Measurements from ENCODE around the gene UBE2F. TPM values are rescaled to one million over a fixed set of nuclear protein-coding genes. Genes with fewer than 3 reads are reported as not detected.
A peak's percentile ranks its signal among the peaks of the same experiment; 100 is the strongest.

Gene UBE2F
- polyA plus RNA-seq, 3 donors: 40.1 to 44.0 (median 41.0) TPM

GRCh38 chr2:238003234-238004031 is 36.6 kb downstream of the UBE2F start:
- no peak for DNase-seq (ENCODE audit: extremely low read depth in 1 of 11, low read depth in 9 of 11, low spot score in 4 of 11)

GRCh38 chr2:238004077-238004830 is 37.4 kb downstream of the UBE2F start:
- no peak for DNase-seq (ENCODE audit: extremely low read depth in 1 of 11, low read depth in 9 of 11, low spot score in 4 of 11)

DNA sequence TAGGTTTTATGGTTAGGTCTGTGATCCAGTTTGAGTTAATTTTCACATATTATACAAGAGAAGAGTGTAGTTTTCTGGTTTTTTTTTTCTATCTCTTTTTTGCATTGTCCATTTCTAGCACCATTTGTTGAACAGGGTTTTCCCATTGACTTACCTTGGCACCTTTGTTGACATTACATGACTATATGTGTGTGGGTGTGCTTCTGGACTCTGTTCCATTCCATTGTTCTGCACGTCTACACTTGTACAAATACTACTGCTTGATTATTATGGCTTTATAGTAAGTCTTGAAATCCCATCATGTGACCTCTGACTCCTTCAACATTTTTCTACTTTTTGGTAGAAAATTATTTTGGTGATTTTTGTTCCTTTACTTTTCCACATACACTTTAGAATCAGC is 38.7 kb downstream of the UBE2F start:
- DNase-seq (ENCODE audit: extremely low read depth in 1 of 11, low read depth in 9 of 11, low spot score in 4 of 11): no peak

DNA sequence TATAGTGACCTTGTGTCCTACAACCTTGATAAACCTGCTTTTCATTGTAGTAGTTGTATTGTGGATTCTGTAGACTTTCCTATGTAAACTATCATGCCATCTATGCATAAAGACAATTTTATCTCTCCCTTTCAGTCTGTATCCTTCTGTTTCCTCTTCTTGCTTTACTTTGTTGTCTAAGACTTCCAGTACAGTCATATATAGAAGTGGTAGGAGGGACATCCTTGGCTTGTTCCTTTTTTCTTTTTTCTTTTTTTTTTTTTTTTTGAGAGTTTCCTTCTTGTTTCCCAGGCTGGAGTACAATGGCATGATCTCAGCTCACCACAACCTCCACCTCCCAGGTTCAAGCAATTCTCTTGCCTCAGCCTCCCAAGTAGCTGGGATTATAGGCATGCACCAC is 39.7 kb downstream of the UBE2F start:
- no peak for DNase-seq (ENCODE audit: extremely low read depth in 1 of 11, low read depth in 9 of 11, low spot score in 4 of 11)

DNA sequence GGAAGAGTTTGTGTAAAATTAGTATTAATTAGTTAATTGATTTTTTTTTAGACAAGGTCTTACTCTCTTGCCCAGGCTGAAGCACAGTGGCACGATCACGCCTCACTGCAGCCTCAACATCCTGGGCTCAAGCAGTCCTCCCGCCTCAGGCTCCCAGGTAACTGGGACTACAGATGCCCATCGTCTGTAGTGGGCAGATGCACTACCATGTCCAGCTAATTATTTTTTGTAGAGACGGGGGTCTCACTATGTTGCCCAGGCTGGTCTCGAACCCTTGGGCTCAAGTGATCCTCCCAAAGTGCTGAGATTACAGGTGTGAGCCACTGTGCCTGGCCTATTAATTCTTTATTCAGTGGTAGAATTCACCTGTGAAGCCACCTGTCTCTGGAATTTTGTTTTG is 41.1 kb downstream of the UBE2F start:
- DNase-seq (ENCODE audit: extremely low read depth in 1 of 11, low read depth in 9 of 11, low spot score in 4 of 11): no peak

GRCh38 chr2:238009563-238009962 is 42.7 kb downstream of the UBE2F start:
- DNase-seq (ENCODE audit: extremely low read depth in 1 of 11, low read depth in 9 of 11, low spot score in 4 of 11): no peak

DNA sequence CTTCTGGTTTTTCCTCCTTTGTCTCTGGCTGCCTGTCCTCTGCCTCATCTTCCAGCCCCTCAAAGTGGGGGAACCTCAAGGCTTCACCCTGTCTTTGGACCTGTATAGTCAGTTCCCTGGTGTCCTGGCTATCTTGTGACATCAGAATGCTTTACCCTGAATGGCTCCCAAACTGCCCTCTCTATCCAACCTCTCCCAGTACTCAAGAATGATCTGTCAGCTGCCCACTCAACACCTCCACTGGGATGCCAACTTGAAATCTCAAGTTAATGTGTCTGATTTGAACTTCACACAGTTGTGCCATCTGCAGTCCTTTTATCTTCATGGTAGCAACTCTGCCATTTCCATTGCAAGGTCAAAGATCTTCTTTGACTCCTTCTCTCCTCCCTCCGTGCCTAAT is 43.8 kb downstream of the UBE2F start:
- DNase-seq (ENCODE audit: extremely low read depth in 1 of 11, low read depth in 9 of 11, low spot score in 4 of 11): no peak

DNA sequence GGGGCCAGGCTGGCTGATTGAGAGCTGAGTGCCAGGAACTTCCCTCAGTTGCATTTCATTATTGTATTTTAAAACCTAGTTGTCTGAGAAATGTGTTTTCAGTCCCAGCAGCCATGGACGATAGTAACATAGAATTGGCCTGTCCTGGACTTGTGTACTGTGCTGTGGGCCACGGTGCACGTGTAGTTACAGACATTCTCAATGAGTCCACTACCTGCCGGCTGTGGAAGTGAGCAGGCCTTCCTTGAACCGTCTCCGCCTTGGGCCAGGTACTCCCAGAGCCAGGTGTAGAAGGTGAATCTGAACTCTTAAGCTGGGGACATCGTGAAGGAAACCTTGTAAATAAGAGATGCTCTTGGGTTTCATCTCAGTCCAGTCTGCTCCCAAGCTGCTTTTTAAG is 47.0 kb downstream of the UBE2F start:
- DNase-seq (ENCODE audit: extremely low read depth in 1 of 11, low read depth in 9 of 11, low spot score in 4 of 11): no peak

DNA sequence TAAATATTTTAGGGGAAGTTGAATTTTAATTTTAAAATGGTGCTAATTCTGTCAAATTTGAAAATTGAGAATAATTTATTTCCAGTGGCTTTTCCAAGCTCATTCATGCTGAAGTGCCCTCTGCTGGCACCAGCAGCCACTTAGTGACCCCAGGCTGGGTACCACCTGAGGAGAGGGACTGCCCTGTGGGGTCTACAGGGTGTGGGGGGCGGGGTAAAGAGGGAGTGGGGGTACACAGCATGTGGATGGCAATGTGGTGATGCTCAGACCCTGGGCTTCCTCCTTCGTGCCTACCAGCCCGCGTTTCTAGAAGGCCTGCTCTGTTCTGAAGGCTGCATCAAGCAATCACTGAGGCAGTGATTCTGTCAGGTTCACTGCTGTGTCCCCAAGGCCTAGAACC is 48.9 kb downstream of the UBE2F start:
- DNase-seq (ENCODE audit: extremely low read depth in 1 of 11, low read depth in 9 of 11, low spot score in 4 of 11): no peak

DNA sequence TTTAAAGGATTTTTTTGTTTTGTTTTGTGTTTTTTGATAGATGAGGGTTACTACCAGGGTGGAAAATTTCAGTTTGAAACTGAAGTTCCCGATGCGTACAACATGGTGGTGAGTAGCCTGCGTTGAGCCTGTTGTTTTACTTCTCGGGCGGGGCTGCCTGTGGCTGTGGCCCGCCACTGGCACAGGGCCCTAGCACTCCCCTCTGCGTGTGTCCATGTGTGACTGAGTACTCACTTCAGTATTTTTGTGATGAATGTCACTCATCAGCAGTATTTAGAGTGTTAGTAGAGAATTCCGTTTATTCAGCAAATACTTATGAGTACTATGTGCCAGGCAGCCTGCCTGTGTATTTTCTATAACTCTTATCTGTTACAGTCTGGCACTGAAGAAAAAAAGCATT is 49.7 kb downstream of the UBE2F start:
- no peak for DNase-seq (ENCODE audit: extremely low read depth in 1 of 11, low read depth in 9 of 11, low spot score in 4 of 11)

- no peak for DNase-seq (ENCODE audit: extremely low read depth in 1 of 11, low read depth in 9 of 11, low spot score in 4 of 11)
Measured at GRCh38 chr2:238019962-238020361, 53.1 kb downstream of the UBE2F start.

- no peak for DNase-seq (ENCODE audit: extremely low read depth in 1 of 11, low read depth in 9 of 11, low spot score in 4 of 11)
Measured at GRCh38 chr2:238020816-238021215, 54.0 kb downstream of the UBE2F start.

DNA sequence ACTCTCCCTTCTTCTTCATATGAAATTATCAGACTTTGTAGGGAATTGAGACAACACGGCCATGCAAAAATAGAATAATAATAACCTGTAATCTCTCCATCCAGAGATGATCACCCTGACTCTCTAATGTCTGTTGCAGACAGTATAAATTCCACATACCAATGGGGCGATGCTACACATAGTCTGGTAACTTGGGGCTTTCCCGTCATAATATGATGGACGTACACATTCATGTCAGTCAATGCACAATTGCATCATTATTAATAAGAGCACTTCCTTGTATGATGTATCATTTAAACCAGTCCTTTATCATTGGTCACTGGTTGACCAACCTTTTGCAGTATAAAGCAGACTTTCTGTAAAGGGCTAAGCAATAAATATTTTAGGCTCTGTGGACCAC is 54.5 kb downstream of the UBE2F start:
- no peak for DNase-seq (ENCODE audit: extremely low read depth in 1 of 11, low read depth in 9 of 11, low spot score in 4 of 11)

DNA sequence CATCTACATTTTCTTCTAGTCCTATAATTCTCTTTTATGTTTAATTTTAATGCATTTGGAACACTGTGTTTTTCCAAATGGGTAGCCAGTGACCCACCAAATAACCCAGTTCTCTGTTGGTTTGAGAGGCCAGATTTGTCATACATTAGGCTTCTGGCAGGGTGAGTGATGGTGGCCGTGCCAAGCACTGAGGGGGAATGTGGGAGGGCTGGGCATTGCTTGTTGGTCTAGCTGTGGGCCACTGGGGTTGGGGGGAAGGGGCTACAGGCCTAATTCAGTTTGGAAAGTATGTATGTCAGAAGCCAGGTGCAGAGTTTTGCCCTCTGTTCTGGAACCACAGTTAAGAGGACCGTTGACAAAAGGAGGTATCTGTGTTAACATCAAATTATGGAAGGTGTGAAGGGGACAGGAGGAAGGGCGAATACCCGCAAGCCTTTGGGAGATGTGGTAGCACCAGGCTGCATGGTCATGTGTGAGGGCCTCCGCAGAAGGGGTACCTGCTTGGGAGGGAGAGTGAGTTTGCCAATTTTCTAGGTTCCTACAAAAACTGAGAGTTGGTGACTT is 55.9 kb downstream of the UBE2F start:
- no peak for DNase-seq (ENCODE audit: extremely low read depth in 1 of 11, low read depth in 9 of 11, low spot score in 4 of 11)

DNA sequence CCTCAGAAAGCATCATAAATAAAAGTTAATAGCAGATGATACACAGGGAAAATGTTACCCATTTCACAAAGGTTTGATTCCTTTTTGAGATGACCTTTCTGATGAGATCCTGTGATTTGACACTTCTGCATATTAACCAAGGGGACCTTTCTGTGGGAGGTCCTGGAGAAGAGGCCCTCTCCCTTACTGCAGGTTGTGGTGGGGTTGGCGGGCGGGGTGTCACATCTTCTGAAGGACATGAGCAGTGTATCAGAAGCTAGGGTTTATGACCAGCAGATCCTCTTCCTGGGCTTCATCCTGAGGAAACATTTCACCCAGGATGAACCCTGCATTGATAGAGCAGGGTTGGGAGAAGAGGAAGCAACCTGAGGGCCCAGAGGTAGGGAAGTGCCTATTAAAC is 56.8 kb downstream of the UBE2F start:
- no peak for DNase-seq (ENCODE audit: extremely low read depth in 1 of 11, low read depth in 9 of 11, low spot score in 4 of 11)

DNA sequence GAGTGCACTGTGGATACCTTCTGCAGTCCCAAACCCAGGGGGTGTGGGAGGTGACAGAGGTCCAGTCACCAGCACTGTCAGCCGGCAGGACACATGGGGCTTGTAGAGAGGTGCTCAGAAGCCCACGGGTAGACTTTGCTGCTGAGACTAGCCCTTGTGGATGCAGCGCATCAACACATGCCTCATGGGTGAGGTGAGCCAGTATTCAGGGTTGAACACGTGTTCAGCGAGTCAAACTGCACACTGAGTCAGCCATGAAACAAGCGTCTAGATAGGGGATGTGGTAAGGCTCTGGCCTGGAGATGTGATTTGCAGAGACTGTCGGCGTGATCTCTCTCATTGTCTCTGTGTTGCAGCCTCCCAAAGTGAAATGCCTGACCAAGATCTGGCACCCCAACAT is 58.2 kb downstream of the UBE2F start:
- DNase-seq (ENCODE audit: extremely low read depth in 1 of 11, low read depth in 9 of 11, low spot score in 4 of 11): no peak

GRCh38 chr2:238025741-238026360 is 59.0 kb downstream of the UBE2F start:
- peak in 2 of 11 donors; percentile 0 to 1 for DNase-seq (ENCODE audit: extremely low read depth in 1 of 11, low read depth in 9 of 11, low spot score in 4 of 11)

GRCh38 chr2:238027058-238027457 is 60.2 kb downstream of the UBE2F start:
- no peak for DNase-seq (ENCODE audit: extremely low read depth in 1 of 11, low read depth in 9 of 11, low spot score in 4 of 11)

- DNase-seq (ENCODE audit: extremely low read depth in 1 of 11, low read depth in 9 of 11, low spot score in 4 of 11): no peak
Measured at GRCh38 chr2:238027591-238028415, 61.0 kb downstream of the UBE2F start.

All from renal cortex interstitium (tissue), 11 donors.